Heart right ventricle (tissue), 16 donors: ENCODE data around the gene TUBB2A. TPM values are rescaled to one million over a fixed set of nuclear protein-coding genes. Genes with fewer than 3 reads are reported as not detected.
A peak's percentile ranks its signal among the peaks of the same experiment; 100 is the strongest.
"Not testable (repeated sequence)": the region's sequence is repeated elsewhere in the genome, so short reads cannot be mapped to it uniquely, and the experiment has no call there.

ENCODE experiments used
- ATAC-seq, 8 donors: fragments of 200-7000 bp; cut with Tn5 transposase; one replicate each; pipeline ENCODE4 v1.9.1; 2020; ENCODE audit warnings: mild to moderate bottlenecking in 8 of 8, moderate library complexity in 8 of 8, moderate number of reproducible peaks in 1 of 8
- DNase-seq, 2 donors: peaks; one replicate each; pipeline ENCODE4 v3.0.0-alpha.2; 2020
- H3K27ac ChIP-seq, 10 donors: fragments of 200-600 bp; sonication (generic) in 2 of 10; one replicate each; pipeline versions ENCODE4 v1.5.0 to v1.8.0; 2020 to 2022; ENCODE audit warnings: mild to moderate bottlenecking in 3 of 10
- H3K27me3 ChIP-seq, 7 donors: fragments of 200-600 bp; one replicate each; pipeline ENCODE4 v1.8.0; 2021 to 2022; ENCODE audit warnings: mild to moderate bottlenecking in 2 of 7
- H3K36me3 ChIP-seq, 9 donors: fragments of 200-600 bp; sonication (generic) in 1 of 9; one replicate each; pipeline versions ENCODE4 v1.5.0 to v1.8.0; 2020 to 2022; ENCODE audit warnings: mild to moderate bottlenecking in 2 of 9
- H3K4me1 ChIP-seq, 9 donors: fragments of 200-600 bp; sonication (generic) in 1 of 9; one replicate each; pipeline versions ENCODE4 v1.5.0 to v1.8.0; 2020 to 2022; ENCODE audit warnings: mild to moderate bottlenecking in 4 of 9
- H3K4me3 ChIP-seq, 10 donors: fragments of 200-600 bp; sonication (generic) in 2 of 10; one replicate each; pipeline versions ENCODE4 v1.5.0 to v1.8.0; 2020 to 2022; ENCODE audit warnings: mild to moderate bottlenecking in 7 of 10, moderate library complexity in 2 of 10
- H3K9me3 ChIP-seq, 11 donors: fragments of 200-600 bp in 10 of 11; sonication (generic) in 2 of 11; one replicate each; pipeline versions ENCODE4 v1.5.0 to v1.8.0; 2013 to 2022; ENCODE audit warnings: mild to moderate bottlenecking in 2 of 11, control low read depth in 1 of 11, moderate library complexity in 1 of 11
- CTCF ChIP-seq, 9 donors: fragments of 200-600 bp; sonication (generic) in 2 of 9; IDR thresholded peaks; one replicate each; pipeline versions ENCODE4 v1.5.0 to v1.8.0; 2021 to 2022; ENCODE audit warnings: antibody characterized with exemption in 9 of 9, mild to moderate bottlenecking in 5 of 9, moderate library complexity in 1 of 9
- WGBS, 2 donors: extraction: QIAGEN DNeasy Blood & Tissue Kit; methylation state at CpG; one replicate each; pipeline ENCODE4 v1.1.7; 2013; ENCODE audit warnings: inconsistent platforms in 1 of 2; 5-methylcytosine and 5-hydroxymethylcytosine counted together
- intact Hi-C, 10 donors: fragments of 100-400 bp; cut with DNase I; formaldehyde crosslinking; loops; one replicate each; pipeline versions ENCODE4 v1.11.1 to v1.14.2; 2022
- polyA plus RNA-seq, 2 donors: library from polyadenylated mRNA; stranded (reverse); fragments of 200-250 nt; gene quantifications; one replicate each; pipeline ENCODE4 v1.2.3, GENCODE V29; 2013
- total RNA-seq, 10 donors: library from RNA; stranded (reverse); fragmentation: NEBNext Ultra II Directional in 3 of 10; extraction: Animal tissue kit (Norgen Biotek cat#: 25700) in 3 of 10; gene quantifications; one replicate each; pipeline versions ENCODE4 v1.2.1 to v1.2.4, GENCODE V29; 2021 to 2023
- donor health status: Arrhythmogenic right ventricular cardiomyopathy.
- donor health status: ischemic (EF 13 %, LVEDD 7.1; RV severe dilation, severe dysfunction).
- donor health status: healthy with polysubstance abuse.
- donor health status: DM: no; HTN: yes; CAD: no.
- donor health status: DM: no; HTN: no; CAD: no.
- donor health status: ischemic (EF 25% LVEDD 6.9; RV normal size, moderate dysfunction).
- donor health status: ischemic (EF 25% LVEDD 5.7; RV mildly dilated, moderate dysfunction).
- donor health status: healthy.
- donor health status: DM: yes; HTN: yes; CAD: no.
- donor health status: Ischemic cardiomyopathy.
- donor health status: ischemic (EF 35%, LVEDD 5.7; RV mildly dilated, moderate dysfunction).
- donor health status: nonischemic (EF 11% LVEDD 7.7; RV severe dilation, severe dysfunction).
- donor health status: DM: yes; HTN: yes; CAD: no.
- donor health status: PGD.
- donor health status: ischemic (EF 29% LVEDD 5.4; RV normal size, mild dysfunction).
- donor health status: nonischemic (EF 23%, LVEDD 6.1; RV moderate dilation, normal function).

TUBB2A gene
- total and polyA plus RNA-seq, 12 donors = 7.0 to 59.3 (median 17.5) TPM

DNA sequence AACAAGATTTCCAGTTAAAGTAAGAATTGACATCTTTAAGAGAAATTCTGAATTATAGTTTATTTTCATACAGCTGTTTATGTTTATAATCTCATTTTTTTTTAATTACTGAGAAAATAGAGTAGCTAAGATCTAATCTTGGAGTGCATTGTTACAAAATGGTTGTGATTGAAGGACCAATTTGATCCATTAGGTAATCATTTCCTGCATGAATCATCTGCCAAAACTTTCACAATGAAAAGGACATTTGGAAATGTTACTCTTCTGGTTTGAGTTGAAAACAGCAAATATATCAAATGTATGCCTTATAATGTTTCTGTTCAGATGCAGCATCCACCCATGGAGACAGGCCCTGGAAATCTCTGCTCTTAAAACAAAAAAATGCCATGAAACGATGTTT, 19.0 kb downstream of the TUBB2A start:
- peak in 3 of 8 donors; percentile 41 to 47 (median 47) for ATAC-seq
- intact Hi-C loops = loop anchor here in 2 of 10 donors (5.0 to 10.0 kb wide), 2 partner anchors 354 to 596 kb away; no protein-coding TSS in a partner anchor
- Histone ChIP-seq H3K27ac (peak overlapping the region in 8 of 10 donors; percentile 24 to 74 (median 54)), H3K27me3 (no peaks in the 10 kb centered on the region), H3K9me3 (no peaks in the 10 kb centered on the region), H3K4me3 (no peak overlapping the region), H3K36me3 (peaks cover 0 to 91% (median 21%) of the 10 kb centered on the region in 9 donors), H3K4me1 (peaks cover 0 to 29% (median 16%) of the 10 kb centered on the region in 9 donors)
- TF ChIP-seq CTCF (IDR thresholded peaks at IDR 0.05) = no peak
- WGBS, 2 donors = 59 to 66% methylated on average over 1 of the region's 1 CpG
- no peak for DNase-seq

DNA sequence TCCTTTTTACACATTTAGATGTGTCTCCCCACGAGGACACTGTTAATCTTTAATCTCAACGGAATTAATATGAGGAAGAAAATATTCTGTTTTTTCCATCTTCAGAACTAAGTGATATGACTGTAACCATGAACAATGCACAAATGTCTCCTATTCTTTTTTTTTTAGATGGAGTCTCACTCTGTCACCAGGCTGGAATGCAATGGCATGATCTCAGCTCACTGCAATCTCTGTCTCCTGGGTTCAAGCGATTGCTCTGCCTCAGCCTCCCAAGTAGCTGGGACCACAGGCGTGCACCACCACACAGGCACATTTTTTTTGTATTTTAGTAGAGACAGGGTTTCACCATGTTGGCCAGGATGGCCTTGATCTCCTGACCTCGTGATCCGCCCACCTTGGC, 19.5 kb downstream of the TUBB2A start:
- Histone ChIP-seq H3K36me3 (peaks cover 0 to 91% (median 16%) of the 10 kb centered on the region in 9 donors), H3K4me1 (peaks cover 0 to 29% (median 16%) of the 10 kb centered on the region in 9 donors), H3K27ac (peak overlapping the region in 7 of 10 donors; percentile 13 to 74 (median 29))
- intact Hi-C loops = loop anchor here in 2 of 10 donors (5.0 to 10.0 kb wide), 2 partner anchors 354 to 597 kb away; no protein-coding TSS in a partner anchor
- ATAC-seq, H3K27me3 ChIP-seq, DNase-seq, H3K9me3 ChIP-seq, H3K4me3 ChIP-seq: not testable (repeated sequence)
- WGBS, 2 donors = 82 to 87% methylated on average over 6 of the region's 6 CpGs

GRCh38 chr6:3137057-3137777, 20.1 kb downstream of the TUBB2A start:
- Histone ChIP-seq H3K4me3 (no peak overlapping the region), H3K27me3 (no peaks in the 10 kb centered on the region), H3K4me1 (peaks cover 0 to 29% (median 16%) of the 10 kb centered on the region in 9 donors), H3K36me3 (peaks cover 0 to 89% (median 12%) of the 10 kb centered on the region in 9 donors), H3K27ac (peak overlapping the region in 4 of 10 donors; percentile 13 to 69 (median 38)), H3K9me3 (no peaks in the 10 kb centered on the region)
- DNase-seq (no peak), ATAC-seq (no peak)
- TF ChIP-seq CTCF (IDR thresholded peaks at IDR 0.05) = no peak
- intact Hi-C loops = loop anchor here in 2 of 10 donors (5.0 to 10.0 kb wide), 2 partner anchors 355 to 598 kb away; no protein-coding TSS in a partner anchor
- WGBS, 2 donors = 94 to 96% methylated on average over 12 of the region's 12 CpGs

DNA sequence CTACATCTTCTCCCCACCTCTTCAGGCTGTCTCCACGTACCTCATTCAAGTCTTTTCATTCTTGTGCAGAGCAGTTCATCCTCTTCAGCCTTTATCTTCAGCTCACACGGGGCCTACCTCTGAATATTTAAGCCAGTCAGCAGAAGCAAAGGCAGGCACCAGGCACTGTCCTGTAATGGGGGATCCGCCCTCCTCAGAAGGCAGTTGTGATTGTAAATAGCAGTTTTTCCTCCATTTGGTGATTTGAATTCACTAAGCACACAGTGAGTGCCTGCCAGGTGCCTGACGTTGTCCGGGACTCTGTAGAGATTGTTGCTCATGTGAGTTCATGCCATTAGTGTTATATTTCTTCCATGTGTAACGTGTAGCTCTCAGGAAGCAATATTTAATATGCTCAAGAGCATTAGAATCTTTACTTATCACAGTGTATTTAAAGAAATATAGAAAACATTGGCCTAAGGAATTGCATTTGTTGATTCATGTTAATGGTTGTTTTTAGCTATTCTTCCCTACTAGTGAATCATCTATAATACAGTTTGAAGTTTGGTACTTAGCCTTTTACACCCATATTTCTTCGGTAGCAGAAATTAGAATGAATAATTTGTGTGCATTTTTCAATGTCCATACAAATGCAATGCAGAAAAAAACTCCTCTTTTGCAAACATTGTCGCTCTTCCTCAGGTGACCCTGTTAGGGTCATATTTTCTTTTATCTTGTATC, 20.9 kb downstream of the TUBB2A start:
- no peaks in the 10 kb centered on the region for H3K27me3 ChIP-seq
- TF ChIP-seq CTCF (IDR thresholded peaks at IDR 0.05) = no peak
- no peaks in the 10 kb centered on the region for H3K9me3 ChIP-seq
- H3K36me3 ChIP-seq = peaks cover 0 to 87% (median 10%) of the 10 kb centered on the region in 9 donors
- no peak overlapping the region for H3K4me3 ChIP-seq
- H3K27ac ChIP-seq = no peak overlapping the region
- 93% methylated on average over 8 of the region's 8 CpGs for WGBS, 2 donors
- intact Hi-C loops = loop anchor here in 2 of 10 donors (5.0 to 10.0 kb wide), 2 partner anchors 356 to 598 kb away; no protein-coding TSS in a partner anchor
- no peak for ATAC-seq
- peaks cover 0 to 29% (median 16%) of the 10 kb centered on the region in 9 donors for H3K4me1 ChIP-seq
- no peak for DNase-seq
